K562 (cell line): ENCODE results near the gene PCID2. TPM values are rescaled to one million over a fixed set of nuclear protein-coding genes. Genes with fewer than 3 reads are reported as not detected.

Experiments used
- ATAC-seq: fragments of 200-7000 bp; cut with Tn5 transposase; 3 replicates; pipeline ENCODE4 v1.9.1; 2020; ENCODE audit warnings: moderate library complexity
- BruUV-seq: library from RNA; stranded (reverse); fragments of 400-500 nt; replicated peaks from 2 replicates; lab custom pipeline; 2021; lab: Mats Ljungman, UMichigan
- CTCF ChIA-PET: fragments of 300-600 bp; formaldehyde crosslinking; extraction: SDS; loops from one replicate; lab custom pipeline; 2021; ENCODE audit warnings: low intra/inter-chr PET ratio; lab: Yijun Ruan, JAX
- POLR2A ChIA-PET: fragments of 300-600, 350-650 bp; sonication (Branson Sonifier 250); formaldehyde crosslinking; extraction: SDS; loops from one replicate; lab custom pipeline; 2021; ENCODE audit warnings: antibody characterized with exemption, inconsistent platforms; lab: Yijun Ruan, JAX
- DNase-seq, 4 experiments: peaks; one replicate each; pipeline versions ENCODE4 v3.0.0 to v3.0.0-alpha.2; 2011 to 2018; ENCODE audit warnings: low spot score in 3 of 4, mixed read lengths in 3 of 4; ENCODE audit errors: extremely low read depth in 1 of 4
- FAIRE-seq: peaks from 2 replicates; lab custom pipeline; 2011; peaks lifted over from hg19 to GRCh38; lab: Jason Lieb, UNC
- H2AFZ ChIP-seq: 2 replicates; pipeline ENCODE4 v1.6.0; 2011; ENCODE audit warnings: low read depth, low read length, control low read depth, inconsistent platforms
- H3K27ac ChIP-seq: fragments of 200-600 bp; 3 replicates; pipeline ENCODE4 v1.8.0; 2011; ENCODE audit warnings: low read depth, mild to moderate bottlenecking, control low read depth, inconsistent platforms, low read length, moderate library complexity, mixed read lengths; ENCODE audit errors: extremely low read depth
- H3K27me3 ChIP-seq, 2 experiments: fragments of 300-600 bp in 1 of 2; 2 replicates in 1 of 2; 3 replicates in 1 of 2; pipeline versions ENCODE4 v1.6.0 to v1.8.0; 2011; ENCODE audit warnings: inconsistent platforms in 2 of 2, low read length in 2 of 2, mild to moderate bottlenecking in 1 of 2, mixed read lengths in 1 of 2, moderate library complexity in 1 of 2; ENCODE audit not compliant: control insufficient read depth in 2 of 2, insufficient read depth in 2 of 2
- H3K36me3 ChIP-seq: fragments of 300-600 bp; 3 replicates; pipeline ENCODE4 v1.8.0; 2011; ENCODE audit warnings: mild to moderate bottlenecking, low read length, inconsistent platforms; ENCODE audit not compliant: control insufficient read depth, insufficient read depth
- H3K4me1 ChIP-seq, 2 experiments: fragments of 200-600 bp in 1 of 2; replicated peaks in 1 of 2; 2 replicates in 1 of 2; 3 replicates in 1 of 2; pipeline versions ENCODE4 v1.5.1 to v1.8.0; 2011; ENCODE audit warnings: inconsistent platforms in 2 of 2, low read length in 2 of 2, mild to moderate bottlenecking in 1 of 2, mixed read lengths in 1 of 2, moderate library complexity in 1 of 2; ENCODE audit not compliant: control insufficient read depth in 2 of 2, insufficient read depth in 2 of 2
- H3K4me2 ChIP-seq: 2 replicates; pipeline ENCODE4 v1.6.1; 2011; ENCODE audit warnings: low read length, control low read depth, inconsistent platforms, mixed read lengths; ENCODE audit not compliant: insufficient read depth
- H3K4me3 ChIP-seq: fragments of 200-600 bp; sonication (generic), shearing (Covaris generic); 2 replicates; pipeline ENCODE4 v1.5.1; 2016; ENCODE audit warnings: control low read depth, inconsistent platforms
- H3K79me2 ChIP-seq: fragments of 200-600 bp; 3 replicates; pipeline ENCODE4 v1.8.0; 2011; ENCODE audit warnings: low read length, inconsistent platforms; ENCODE audit not compliant: control insufficient read depth, insufficient read depth
- H3K9ac ChIP-seq, 2 experiments: 2 replicates each; pipeline versions ENCODE4 v1.6.0 to v1.6.1; 2011; ENCODE audit warnings: low read depth in 2 of 2, low read length in 2 of 2, control low read depth in 1 of 2, inconsistent platforms in 1 of 2, mild to moderate bottlenecking in 1 of 2, mixed read lengths in 1 of 2; ENCODE audit not compliant: insufficient read depth in 1 of 2
- H3K9me1 ChIP-seq: one replicate; pipeline ENCODE4 v1.6.0; 2011; ENCODE audit warnings: inconsistent platforms, mild to moderate bottlenecking, low read length, moderate library complexity; ENCODE audit not compliant: control insufficient read depth, insufficient read depth
- H3K9me3 ChIP-seq: replicated peaks from 2 replicates; pipeline ENCODE4 v1.5.1; 2011; ENCODE audit warnings: low read depth, low read length, inconsistent platforms; ENCODE audit not compliant: control insufficient read depth, insufficient read depth
- H4K20me1 ChIP-seq: replicated peaks from 2 replicates; pipeline ENCODE4 v1.6.1; 2011; ENCODE audit warnings: low read length, inconsistent platforms, mixed read lengths; ENCODE audit not compliant: control insufficient read depth, insufficient read depth
- ATF7 ChIP-seq: fragments of 450-650 bp; IDR thresholded peaks from 2 replicates; pipeline ENCODE4 v1.7.1; 2014; ENCODE audit warnings: mild to moderate bottlenecking, moderate library complexity
- CAMTA2 ChIP-seq: fragments of 250-450 bp; sonication (Bioruptor Pico); conservative IDR thresholded peaks from 2 replicates; pipeline ENCODE4 v1.5.1; 2022
- CHCHD3 ChIP-seq: fragments of 250-450 bp; sonication (Bioruptor Pico); IDR thresholded peaks from 2 replicates; pipeline ENCODE4 v2.1.2; 2022; ENCODE audit warnings: mild to moderate bottlenecking
- EWSR1 ChIP-seq: fragments of 450-650 bp; IDR thresholded peaks from 2 replicates; pipeline ENCODE4 v1.6.1; 2018; ENCODE audit warnings: borderline replicate concordance, mild to moderate bottlenecking, low read depth, moderate library complexity; ENCODE audit not compliant: partially characterized antibody
- GABPB1 ChIP-seq: sonication (generic); formaldehyde crosslinking; IDR thresholded peaks from 2 replicates; pipeline ENCODE4 v1.8.0; 2022; ENCODE audit warnings: mild to moderate bottlenecking, missing genetic modification reagents
- MAZ ChIP-seq, 2 experiments: fragments of 450-650 bp in 1 of 2; sonication (generic) in 1 of 2; formaldehyde crosslinking; IDR thresholded peaks in 1 of 2; conservative IDR thresholded peaks in 1 of 2; 2 replicates each; pipeline versions ENCODE4 v1.4.0 to v1.5.0; 2020; ENCODE audit warnings: mild to moderate bottlenecking in 1 of 2, missing genetic modification reagents in 1 of 2
- PURB ChIP-seq: sonication (generic); formaldehyde crosslinking; IDR thresholded peaks from 2 replicates; pipeline ENCODE4 v1.9.0; 2021; ENCODE audit warnings: low read depth, mild to moderate bottlenecking, missing genetic modification reagents
- TFAM ChIP-seq: fragments of 250-450 bp; sonication (Bioruptor Pico); conservative IDR thresholded peaks from 2 replicates; pipeline ENCODE4 v1.5.0; 2021; ENCODE audit warnings: mild to moderate bottlenecking, moderate library complexity
- ZNF140 ChIP-seq: fragments of 250-450 bp; sonication (Bioruptor Pico); IDR thresholded peaks from 2 replicates; pipeline ENCODE4 v1.8.0; 2021; ENCODE audit warnings: moderate library complexity, mild to moderate bottlenecking, inconsistent platforms
- ZNF277 ChIP-seq: fragments of 250-450 bp; sonication (Bioruptor Pico); IDR thresholded peaks from 2 replicates; pipeline ENCODE4 v1.8.0; 2022; ENCODE audit warnings: inconsistent platforms, mild to moderate bottlenecking, moderate library complexity, borderline replicate concordance
- ZNF3 ChIP-seq: fragments of 250-450 bp; sonication (Bioruptor Pico); IDR thresholded peaks from 2 replicates; pipeline ENCODE4 v1.5.0; 2021; ENCODE audit warnings: mild to moderate bottlenecking, moderate library complexity
- ZNF507 ChIP-seq: conservative IDR thresholded peaks from 2 replicates; pipeline ENCODE4 v1.6.1; 2017; ENCODE audit warnings: missing genetic modification characterization, missing compliant biosample characterization
- ZNF76 ChIP-seq: fragments of 250-450 bp; sonication (Bioruptor Pico); IDR thresholded peaks from 2 replicates; pipeline ENCODE4 v1.4.0; 2020; ENCODE audit warnings: mild to moderate bottlenecking, moderate library complexity, borderline replicate concordance
- WGBS: fragments of 100-300 bp; shearing (Covaris generic); methylation state at CpG from one replicate; pipeline ENCODE4 v1.1.6; 2016; ENCODE audit warnings: low coverage, mixed read lengths; ENCODE audit not compliant: insufficient coverage; ENCODE audit errors: missing lambda C conversion rate; 5-methylcytosine and 5-hydroxymethylcytosine counted together
- in situ Hi-C: fragments of 300-500 bp; cut with MboI; formaldehyde crosslinking; loops from 4 replicates; pipeline ENCODE4 v1.15.0; 2018; ENCODE audit warnings: inconsistent platforms, mixed read lengths
- intact Hi-C: fragments of 100-400 bp; cut with micrococcal nuclease; formaldehyde crosslinking; loops from 2 replicates; pipeline ENCODE4 v1.14.2; 2022
- polyA plus RNA-seq, 8 experiments: library from polyadenylated mRNA; depleted of rRNA in 4 of 8; stranded (reverse) in 5 of 8; unstranded in 3 of 8; fragments of >200 nt; fragmentation: Nextera tagmentation in 2 of 8; fragmentation: Illumina TruSeq in 1 of 8; extraction: Ambion mirVana in 2 of 8; extraction: Trizol in 1 of 8; gene quantifications; 2 replicates each; pipeline versions ENCODE4 v1.2.1 to v1.2.3, GENCODE V29; 2011 to 2014; ENCODE audit warnings: inconsistent platforms in 1 of 8, missing spikeins in 1 of 8
- total RNA-seq, 7 experiments: library from RNA; depleted of rRNA in 6 of 7; stranded (reverse); fragments of >200 nt in 6 of 7; fragmentation: Illumina TruSeq in 2 of 7; extraction: Trizol in 2 of 7; gene quantifications; 2 replicates each; pipeline versions ENCODE4 v1.2.1 to v1.2.3, GENCODE V29; 2011 to 2021; ENCODE audit warnings: low replicate concordance in 1 of 7
- TF ChIP-seq, protein P1 (sequence below), 3 experiments: fragments of 200-800 bp in 1 of 3; fragments of 250-450 bp in 1 of 3; fragments of 450-650 bp in 1 of 3; sonication (Bioruptor Pico) in 1 of 3; sonication (Bioruptor generic) in 1 of 3; formaldehyde crosslinking in 1 of 3; IDR thresholded peaks; 2 replicates each; pipeline versions ENCODE4 v1.6.1 to v1.8.0; 2016 to 2022; ENCODE audit warnings: mild to moderate bottlenecking in 2 of 3, missing genetic modification characterization in 2 of 3, missing compliant biosample characterization in 1 of 3, moderate library complexity in 1 of 3

The PCID2 gene
- total and polyA plus RNA-seq, 9 of the 15 experiments (the other 6 are each of a cell fraction or from before 2014, with no cell fraction given): 39.6 to 117 (median 59.6) TPM

GRCh38 chr13:113204378-113204734, 4.1 kb downstream of the PCID2 start (continued):
- TF ChIP-seq ZNF3 (CRISPR knock-in tag) (no peak), CAMTA2 (CRISPR knock-in tag) (no peak), EWSR1 (no peak)

DNA sequence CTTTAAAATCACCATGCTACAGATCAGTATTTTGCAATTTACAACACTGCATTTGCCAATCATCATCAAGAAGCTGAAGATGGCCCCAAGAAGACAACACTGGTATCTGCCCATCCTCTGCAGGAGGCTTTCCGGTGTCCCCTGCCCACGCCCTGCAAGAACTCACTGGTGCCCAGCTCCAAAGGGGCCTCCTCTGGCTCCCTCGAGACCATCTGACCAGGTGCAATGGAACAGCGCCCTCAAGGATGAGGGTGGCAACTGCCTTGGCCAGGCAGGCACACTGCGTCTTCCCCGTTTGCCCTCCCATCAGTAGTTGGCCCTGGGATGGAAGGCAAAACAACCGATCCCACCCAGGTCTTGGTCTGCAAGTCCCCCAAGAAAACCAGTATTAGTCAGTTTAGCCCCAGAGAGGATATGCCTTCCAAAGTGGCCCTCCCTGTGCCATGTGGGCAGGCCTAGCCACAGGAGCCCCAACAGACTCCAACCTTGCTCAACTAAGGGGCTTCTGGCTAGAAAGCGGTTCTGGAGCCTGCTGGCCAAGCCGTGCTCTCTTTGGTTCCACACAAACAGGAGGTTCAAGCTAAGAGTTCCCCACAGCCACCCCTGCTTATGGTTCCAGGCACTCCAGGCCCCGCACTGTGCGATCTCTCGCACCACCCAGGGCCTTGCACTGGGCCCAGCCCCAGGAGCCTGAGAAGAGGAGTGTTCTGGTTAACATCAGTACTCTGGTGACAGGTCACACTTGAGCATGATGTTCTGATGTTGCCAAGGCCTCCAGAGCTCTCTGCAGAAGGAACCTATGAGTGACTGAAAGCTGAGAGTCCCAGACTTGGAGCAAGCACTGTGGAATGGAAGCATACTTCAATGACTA, 4.7 kb downstream of the PCID2 start:
- Histone ChIP-seq H3K9me1 (peaks cover 5% of the 10 kb centered on the region), H3K4me3 (no peak overlapping the region), H3K27me3 (no peaks in the 10 kb centered on the region), H4K20me1 (peaks cover 12% of the 10 kb centered on the region; the same call in 1 of the 2 replicates), H3K36me3 (peaks cover 83% of the 10 kb centered on the region; the same call in 2 of the 3 replicates), H3K4me1 (peaks cover 21% of the 10 kb centered on the region in 2 experiments; a peak in 4 of 5 replicates), H3K4me2 (no peak overlapping the region), H3K9ac (peak overlapping the region in 1 of 2 experiments; percentile 68; a peak in 1 of 4 replicates), H3K79me2 (peaks cover 89% of the 10 kb centered on the region), H2AFZ (no peak overlapping the region), H3K27ac (no peak overlapping the region), H3K9me3 (no peaks in the 10 kb centered on the region)
- no peak for FAIRE-seq
- 93% methylated on average over 11 of the region's 12 CpGs for WGBS
- ATAC-seq: no peak
- ChIA-PET CTCF (no interaction called here), POLR2A (interaction anchor here (0.6 to 1.2 kb wide), 4 partner anchors 11 to 459 kb away, joined by 3 read pairs; no protein-coding TSS in a partner anchor)
- no peak for DNase-seq
- in situ Hi-C loops (no loop called here), intact Hi-C loops (loop anchor here (10.0 kb wide), 1 partner anchor 191 kb away; no protein-coding TSS in a partner anchor)
- BruUV-seq: no TSS peak
- TF ChIP-seq ZNF140 (CRISPR knock-in tag): no peak
- TF ChIP-seq PURB (CRISPR knock-in tag): no peak
- no peak for TF ChIP-seq ZNF76 (CRISPR knock-in tag)
- TF ChIP-seq GABPB1 (CRISPR knock-in tag): no peak
- TF ChIP-seq ZNF277: no peak
- no peak for TF ChIP-seq TFAM (CRISPR knock-in tag)
- TF ChIP-seq, protein P1, sequence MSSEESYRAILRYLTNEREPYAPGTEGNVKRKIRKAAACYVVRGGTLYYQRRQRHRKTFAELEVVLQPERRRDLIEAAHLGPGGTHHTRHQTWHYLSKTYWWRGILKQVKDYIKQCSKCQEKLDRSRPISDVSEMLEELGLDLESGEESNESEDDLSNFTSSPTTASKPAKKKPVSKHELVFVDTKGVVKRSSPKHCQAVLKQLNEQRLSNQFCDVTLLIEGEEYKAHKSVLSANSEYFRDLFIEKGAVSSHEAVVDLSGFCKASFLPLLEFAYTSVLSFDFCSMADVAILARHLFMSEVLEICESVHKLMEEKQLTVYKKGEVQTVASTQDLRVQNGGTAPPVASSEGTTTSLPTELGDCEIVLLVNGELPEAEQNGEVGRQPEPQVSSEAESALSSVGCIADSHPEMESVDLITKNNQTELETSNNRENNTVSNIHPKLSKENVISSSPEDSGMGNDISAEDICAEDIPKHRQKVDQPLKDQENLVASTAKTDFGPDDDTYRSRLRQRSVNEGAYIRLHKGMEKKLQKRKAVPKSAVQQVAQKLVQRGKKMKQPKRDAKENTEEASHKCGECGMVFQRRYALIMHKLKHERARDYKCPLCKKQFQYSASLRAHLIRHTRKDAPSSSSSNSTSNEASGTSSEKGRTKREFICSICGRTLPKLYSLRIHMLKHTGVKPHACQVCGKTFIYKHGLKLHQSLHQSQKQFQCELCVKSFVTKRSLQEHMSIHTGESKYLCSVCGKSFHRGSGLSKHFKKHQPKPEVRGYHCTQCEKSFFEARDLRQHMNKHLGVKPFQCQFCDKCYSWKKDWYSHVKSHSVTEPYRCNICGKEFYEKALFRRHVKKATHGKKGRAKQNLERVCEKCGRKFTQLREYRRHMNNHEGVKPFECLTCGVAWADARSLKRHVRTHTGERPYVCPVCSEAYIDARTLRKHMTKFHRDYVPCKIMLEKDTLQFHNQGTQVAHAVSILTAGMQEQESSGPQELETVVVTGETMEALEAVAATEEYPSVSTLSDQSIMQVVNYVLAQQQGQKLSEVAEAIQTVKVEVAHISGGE (CRISPR knock-in tag; IDR thresholded peaks at IDR 0.05): no peak
- no peak for TF ChIP-seq MAZ (CRISPR knock-in tag; conservative IDR thresholded peaks at IDR 0.05 in 1 of 2, IDR thresholded peaks at IDR 0.05 in 1 of 2)
- TF ChIP-seq CHCHD3: no peak
- TF ChIP-seq ATF7: no peak
- no peak for TF ChIP-seq ZNF507
